NCI-H526 (cell line): Measurements from ENCODE around the gene CNR1.
A peak's percentile ranks its signal among the peaks of the same experiment; 100 is the strongest.
"Not testable (repeated sequence)": the region's sequence is repeated elsewhere in the genome, so short reads cannot be mapped to it uniquely, and the experiment has no call there.

Experiments used
- DNase-seq, 2 experiments: peaks; one replicate each; lab custom pipeline; 2025; lab: John Stamatoyannopoulos, UW

Gene CNR1

GRCh38 chr6:88165844-88166492 lies at the start of gene CNR1:
Gene CNR1 (minus strand): TSS chr6:88166347. CDS start chr6:88145274, 21,073 bp downstream.
- peak; percentile 78 to 96 for DNase-seq

- no peak for DNase-seq
Measured at GRCh38 chr6:88211446-88211845, 45.3 kb upstream of the CNR1 start.

GRCh38 chr6:88209301-88209700 lies 43.2 kb upstream of the CNR1 start:
- no peak for DNase-seq

GRCh38 chr6:88208726-88209125 lies 42.6 kb upstream of the CNR1 start:
- no peak for DNase-seq

- not testable (repeated sequence) for DNase-seq
Measured at GRCh38 chr6:88201734-88202133, 35.6 kb upstream of the CNR1 start.

GRCh38 chr6:88184921-88185320 lies 18.8 kb upstream of the CNR1 start:
- DNase-seq, result no peak

- no peak for DNase-seq
Measured at GRCh38 chr6:88183471-88183870, 17.3 kb upstream of the CNR1 start.

- DNase-seq, result no peak
Measured at GRCh38 chr6:88179692-88180091, 13.5 kb upstream of the CNR1 start.

- no peak for DNase-seq
Measured at GRCh38 chr6:88177961-88178464, 11.9 kb upstream of the CNR1 start.

- no peak for DNase-seq
Measured at GRCh38 chr6:88174906-88175305, 8.8 kb upstream of the CNR1 start.

- no peak for DNase-seq
Measured at GRCh38 chr6:88171312-88171711, 5.2 kb upstream of the CNR1 start.

GRCh38 chr6:88168362-88168761 lies 2.2 kb upstream of the CNR1 start:
- peak in 1 of 2 experiments; percentile 37 for DNase-seq

GRCh38 chr6:88167352-88167937 lies 1.3 kb upstream of the CNR1 start:
- peak; percentile 9 to 61 for DNase-seq

- DNase-seq, result peak; percentile 70 to 81
Measured at GRCh38 chr6:88166493-88167351, 575 bp upstream of the CNR1 start.

GRCh38 chr6:88165087-88165843 lies 882 bp downstream of the CNR1 start:
- DNase-seq, result no peak

- DNase-seq, result peak; percentile 27 to 36
Measured at GRCh38 chr6:88164061-88164460, 2.1 kb downstream of the CNR1 start.

GRCh38 chr6:88163616-88164015 lies 2.5 kb downstream of the CNR1 start:
- DNase-seq, result no peak

GRCh38 chr6:88161940-88162339 lies 4.2 kb downstream of the CNR1 start:
- DNase-seq, result peak in 1 of 2 experiments; percentile 18

GRCh38 chr6:88157106-88157505 lies 9.0 kb downstream of the CNR1 start:
- DNase-seq, result peak in 1 of 2 experiments; percentile 16

GRCh38 chr6:88145298-88145963 lies 20.7 kb downstream of the CNR1 start:
- DNase-seq, result no peak

GRCh38 chr6:88144637-88145297 lies 21.4 kb downstream of the CNR1 start:
- no peak for DNase-seq
